Caco-2 (cell line): ENCODE results near the gene MEGF11. TPM values are rescaled to one million over a fixed set of nuclear protein-coding genes. Genes with fewer than 3 reads are reported as not detected.

Experiments
- BruUV-seq: library from RNA; stranded (reverse); fragments of 400-500 nt; replicated peaks from 2 replicates; lab custom pipeline; 2021; lab: Mats Ljungman, UMichigan
- CTCF ChIA-PET: fragments of 300-600 bp; sonication (Branson Sonifier 250); formaldehyde crosslinking; loops from one replicate; lab custom pipeline; 2022; ENCODE audit warnings: antibody characterized with exemption; lab: Charles Lee
- POLR2A ChIA-PET: fragments of 300-600 bp; sonication (Branson Sonifier 250); formaldehyde crosslinking; loops from one replicate; lab custom pipeline; 2022; ENCODE audit warnings: antibody characterized with exemption; lab: Charles Lee
- DNase-seq, 2 experiments: peaks; one replicate each; pipeline versions ENCODE4 v3.0.0 to v3.0.0-alpha.2; 2020 to 2022
- H3K27me3 ChIP-seq: replicated peaks from 2 replicates; pipeline ENCODE4 v1.6.0; 2011; ENCODE audit warnings: low read length; ENCODE audit not compliant: control insufficient read depth, insufficient read depth
- H3K36me3 ChIP-seq: 2 replicates; pipeline ENCODE4 v1.5.1; 2011; ENCODE audit warnings: low read length; ENCODE audit not compliant: control insufficient read depth, insufficient read depth
- H3K4me1 ChIP-seq: fragments of 250-450 bp; sonication (Bioruptor Pico); 2 replicates; pipeline ENCODE4 v1.5.1; 2020; ENCODE audit warnings: mild to moderate bottlenecking
- H3K4me3 ChIP-seq: 2 replicates; pipeline ENCODE4 v1.5.1; 2011; ENCODE audit warnings: low read depth, mild to moderate bottlenecking, control low read depth, low read length
- H3K9me3 ChIP-seq: fragments of 250-450 bp; sonication (Bioruptor Pico); 2 replicates; pipeline ENCODE4 v1.5.1; 2020; ENCODE audit warnings: mild to moderate bottlenecking, moderate library complexity
- H3K27ac Mint-ChIP-seq: one replicate; pipeline ENCODE4 v1.8.0; 2022; ENCODE audit warnings: mixed read lengths; ENCODE audit not compliant: unreplicated experiment
- H3K27me3 Mint-ChIP-seq: one replicate; pipeline ENCODE4 v1.8.0; 2022; ENCODE audit warnings: mixed read lengths; ENCODE audit not compliant: insufficient read depth, unreplicated experiment
- H3K36me3 Mint-ChIP-seq: one replicate; pipeline ENCODE4 v1.8.0; 2022; ENCODE audit warnings: mild to moderate bottlenecking, mixed read lengths; ENCODE audit not compliant: insufficient read depth, unreplicated experiment
- H3K4me1 Mint-ChIP-seq: one replicate; pipeline ENCODE4 v1.8.0; 2022; ENCODE audit warnings: low read depth, mixed read lengths; ENCODE audit not compliant: unreplicated experiment
- H3K4me3 Mint-ChIP-seq: one replicate; pipeline ENCODE4 v1.8.0; 2022; ENCODE audit warnings: mild to moderate bottlenecking, moderate library complexity, mixed read lengths; ENCODE audit not compliant: unreplicated experiment
- H3K9me3 Mint-ChIP-seq: one replicate; pipeline ENCODE4 v1.8.0; 2022; ENCODE audit warnings: mixed read lengths; ENCODE audit not compliant: unreplicated experiment
- CTCF ChIP-seq, 2 experiments: fragments of 200-600 bp in 1 of 2; IDR thresholded peaks; 1 replicate in 1 of 2; 2 replicates in 1 of 2; pipeline versions ENCODE4 v1.5.1 to v1.8.0; 2011 to 2022; ENCODE audit warnings: antibody characterized with exemption in 1 of 2, control low read depth in 1 of 2, inconsistent platforms in 1 of 2, low read depth in 1 of 2, low read length in 1 of 2, mild to moderate bottlenecking in 1 of 2, moderate library complexity in 1 of 2; ENCODE audit not compliant: insufficient read depth in 1 of 2, severe bottlenecking in 1 of 2, unreplicated experiment in 1 of 2
- intact Hi-C: fragments of 100-400 bp; cut with micrococcal nuclease; formaldehyde crosslinking; loops from one replicate; pipeline ENCODE4 v1.10.0; 2022; ENCODE audit not compliant: unreplicated experiment
- total RNA-seq: library from RNA; stranded (reverse); gene quantifications from 2 replicates; pipeline ENCODE4 v1.2.3, GENCODE V29; 2022

MEGF11 gene
- total RNA-seq, 1 experiment from 2014 or later: 0.66 TPM

- intact Hi-C loops: no loop called here
- ChIA-PET CTCF (interaction anchor here (1.0 to 2.6 kb wide), 2 partner anchors 205 to 301 kb away, joined by 3 to 8 read pairs; no protein-coding TSS in a partner anchor), POLR2A (interaction anchor here (0.5 to 1.0 kb wide), 5 partner anchors 63 to 392 kb away, joined by 3 to 5 read pairs (median 3); partner anchors contain the start of gene MAP2K1)
- H3K4me3 ChIP-seq: peak within 1 kb of the TSS; percentile 72
- peaks cover 6% of the 10 kb centered on the region for H3K4me1 Mint-ChIP-seq
- no TSS peak for BruUV-seq
- H3K9me3 Mint-ChIP-seq: no peaks in the 10 kb centered on the region
- H3K27me3 Mint-ChIP-seq: no peaks in the 10 kb centered on the region
- peak within 1 kb of the TSS; percentile 91 for H3K4me3 Mint-ChIP-seq
- TF ChIP-seq CTCF (IDR thresholded peaks at IDR 0.05; ENCODE audit: insufficient read depth in 1 of 2, low read depth in 1 of 2, low read length in 1 of 2, severe bottlenecking in 1 of 2, unreplicated experiment in 1 of 2): no peak
- H3K36me3 Mint-ChIP-seq: peaks cover 24% of the 10 kb centered on the region
- H3K4me1 ChIP-seq: peaks cover 13% of the 10 kb centered on the region; the same call in 1 of the 2 replicates
- DNase-seq: peak; percentile 58 to 71
- no peaks in the 10 kb centered on the region for H3K36me3 ChIP-seq
- peak within 1 kb of the TSS; percentile 86 for H3K27ac Mint-ChIP-seq
- no peaks in the 10 kb centered on the region for H3K27me3 ChIP-seq
- no peaks in the 10 kb centered on the region for H3K9me3 ChIP-seq
Observed at GRCh38 chr15:66293419-66294156, 40.0 kb upstream of the MEGF11 start, which contains the start of gene DIS3L. DIS3L (plus strand) TSS chr15:66293568; CDS start chr15:66293597, 29 bp downstream.

GRCh38 chr15:66292571-66293418, 39.2 kb upstream of the MEGF11 start:
- no peaks in the 10 kb centered on the region for H3K27me3 Mint-ChIP-seq
- no peaks in the 10 kb centered on the region for H3K36me3 ChIP-seq
- ChIA-PET POLR2A (interaction anchor here (0.6 to 1.0 kb wide), 3 partner anchors 94 to 391 kb away, joined by 3 to 5 read pairs (median 3); partner anchors contain the start of gene MAP2K1), CTCF (interaction anchor here (2.6 kb wide), 1 partner anchor 206 kb away, joined by 8 read pairs; no protein-coding TSS in a partner anchor)
- no peaks in the 10 kb centered on the region for H3K9me3 Mint-ChIP-seq
- intact Hi-C loops: no loop called here
- no peaks in the 10 kb centered on the region for H3K9me3 ChIP-seq
- peaks cover 6% of the 10 kb centered on the region for H3K4me1 Mint-ChIP-seq
- peak overlapping the region; percentile 77 for H3K27ac Mint-ChIP-seq
- TSS peak; percentile 67 for BruUV-seq
- no peaks in the 10 kb centered on the region for H3K27me3 ChIP-seq
- H3K4me3 ChIP-seq: peak overlapping the region; percentile 72
- H3K4me1 ChIP-seq: peaks cover 21% of the 10 kb centered on the region; the same call in 1 of the 2 replicates
- peak overlapping the region; percentile 91 for H3K4me3 Mint-ChIP-seq
- H3K36me3 Mint-ChIP-seq: peaks cover 17% of the 10 kb centered on the region
- peak; percentile 7 to 51 for DNase-seq
- TF ChIP-seq CTCF (IDR thresholded peaks at IDR 0.05; ENCODE audit: insufficient read depth in 1 of 2, low read depth in 1 of 2, low read length in 1 of 2, severe bottlenecking in 1 of 2, unreplicated experiment in 1 of 2): no peak
